Skin epidermis (tissue), 12 donors: ENCODE measurements around the gene MAN2A2.
A peak's percentile ranks its signal among the peaks of the same experiment; 100 is the strongest.
"Not testable (repeated sequence)": the region's sequence is repeated elsewhere in the genome, so short reads cannot be mapped to it uniquely, and the experiment has no call there.

ENCODE experiments used
- H3K27ac ChIP-seq, 21 experiments: fragments of 200-600 bp; sonication (generic) in 11 of 21; one replicate each; pipeline ENCODE4 v1.5.0; 2020; ENCODE audit warnings: mild to moderate bottlenecking in 3 of 21, inconsistent platforms in 2 of 21, moderate library complexity in 2 of 21
- H3K4me3 ChIP-seq, 7 experiments: fragments of 200-600 bp; sonication (generic) in 2 of 7; one replicate each; pipeline ENCODE4 v1.5.0; 2020; ENCODE audit warnings: inconsistent platforms in 2 of 7, mild to moderate bottlenecking in 2 of 7, moderate library complexity in 1 of 7

MAN2A2 gene

DNA sequence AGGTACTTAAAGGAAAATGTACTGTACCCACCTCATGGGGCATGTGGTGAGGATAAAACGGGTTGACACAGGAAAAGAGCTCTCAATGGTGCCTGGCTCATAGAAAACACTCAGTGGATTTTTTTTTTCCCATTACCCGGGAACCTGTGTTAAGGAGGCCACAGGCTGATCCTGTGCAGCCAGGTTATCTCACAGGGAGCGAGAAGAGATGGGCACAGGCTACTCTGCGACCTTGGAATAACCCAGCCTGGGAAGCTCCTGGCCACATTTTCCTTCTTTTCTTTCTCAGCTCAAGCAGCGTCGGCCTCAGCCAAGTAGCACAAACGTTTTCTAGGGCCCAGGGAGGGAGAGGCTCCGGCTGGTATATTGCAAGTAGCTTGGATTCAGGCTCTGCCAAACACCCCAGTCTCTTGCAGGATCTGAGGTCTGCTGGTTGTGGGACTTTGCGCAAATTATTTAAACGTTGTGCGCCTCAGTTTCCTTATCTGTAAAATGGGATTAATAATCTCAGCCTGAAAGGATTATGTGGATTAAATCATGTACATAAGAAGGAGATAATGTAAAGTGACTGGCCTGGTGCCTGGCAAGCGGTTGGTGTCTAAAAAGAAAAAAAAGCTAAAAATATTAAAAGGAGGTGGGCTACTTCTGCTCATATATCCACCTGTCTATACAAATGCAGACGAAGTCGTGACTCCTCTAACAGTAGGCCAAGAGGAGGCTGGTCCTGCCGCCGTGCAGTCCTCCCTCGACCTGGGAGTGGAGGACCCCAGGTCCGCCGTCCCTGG lies 32.6 kb upstream of the MAN2A2 start:
- H3K27ac ChIP-seq: peak overlapping the region; percentile 92 to 99 (median 98)
- peak overlapping the region; percentile 74 to 94 (median 85) for H3K4me3 ChIP-seq

DNA sequence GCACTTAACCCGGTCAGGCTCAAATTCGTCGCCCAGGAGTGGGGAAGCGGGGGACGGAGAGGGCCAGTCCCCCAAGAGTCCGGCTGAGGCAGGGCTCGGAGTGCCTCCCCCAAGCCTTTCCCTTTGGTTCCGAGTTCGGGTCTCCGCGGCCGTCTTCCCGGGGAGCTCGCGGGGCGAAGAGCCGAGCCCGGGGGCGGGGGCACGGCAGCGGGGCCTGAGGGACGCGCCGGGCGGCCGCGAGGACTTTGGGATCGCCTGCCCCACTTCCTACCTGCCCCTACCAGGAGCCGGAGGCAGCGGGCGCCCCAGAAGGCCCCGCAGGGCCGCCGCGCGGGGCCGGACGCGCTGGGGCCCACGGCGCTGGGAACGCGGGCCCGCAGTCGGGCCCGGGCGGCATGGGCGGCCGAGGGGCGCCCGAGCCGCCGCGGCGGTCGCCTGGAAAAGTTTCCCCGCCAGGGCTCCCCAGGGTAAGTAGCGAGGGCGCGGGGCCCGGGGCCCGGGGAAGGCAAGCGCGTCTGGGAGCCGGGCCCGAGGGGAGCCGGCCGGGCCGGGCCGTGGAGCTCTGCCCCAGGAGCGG lies 31.9 kb upstream of the MAN2A2 start:
- H3K27ac ChIP-seq: peak overlapping the region; percentile 92 to 99 (median 98)
- H3K4me3 ChIP-seq: peak overlapping the region; percentile 74 to 94 (median 85)

DNA sequence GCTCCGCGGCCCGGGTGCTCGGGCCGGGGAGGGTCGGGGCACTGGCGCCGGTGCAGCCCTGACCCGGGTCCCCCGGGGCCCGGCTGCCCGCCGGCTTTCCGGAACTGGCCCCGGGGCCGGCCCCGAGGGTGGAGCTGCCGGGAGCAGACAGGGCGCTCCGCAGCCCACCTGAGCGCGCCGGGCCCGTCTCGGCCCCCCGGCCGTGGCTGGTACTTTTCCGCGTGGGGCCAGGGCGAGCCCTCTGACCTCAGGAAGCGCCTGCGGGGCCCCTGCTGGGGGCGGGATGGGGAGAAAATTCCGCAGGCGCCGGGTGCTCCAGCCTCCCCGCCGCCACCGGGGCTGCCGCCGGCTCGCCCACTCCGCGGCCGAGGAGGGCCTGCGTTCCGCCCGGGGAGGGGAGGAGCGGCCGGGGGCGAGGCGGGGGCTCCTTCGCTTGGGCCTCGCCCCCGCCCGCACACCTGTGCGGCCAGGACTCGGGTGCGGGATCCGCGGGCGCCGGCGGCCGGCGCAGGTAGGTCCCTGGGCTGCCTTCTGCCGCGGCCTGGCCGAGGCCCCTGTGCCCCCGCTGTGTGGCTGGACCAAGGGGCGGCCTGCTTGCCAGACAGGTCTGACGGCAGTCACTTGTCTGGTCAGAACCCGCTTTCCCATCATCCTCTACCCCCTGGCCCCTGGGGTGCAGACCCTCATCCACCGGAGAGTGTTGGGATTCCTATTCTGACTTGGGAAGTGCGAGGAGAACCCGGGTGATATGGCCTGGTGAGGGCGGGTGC lies 31.2 kb upstream of the MAN2A2 start:
- Histone ChIP-seq H3K27ac (peak overlapping the region; percentile 92 to 99 (median 98)), H3K4me3 (peak overlapping the region; percentile 74 to 94 (median 85))

DNA sequence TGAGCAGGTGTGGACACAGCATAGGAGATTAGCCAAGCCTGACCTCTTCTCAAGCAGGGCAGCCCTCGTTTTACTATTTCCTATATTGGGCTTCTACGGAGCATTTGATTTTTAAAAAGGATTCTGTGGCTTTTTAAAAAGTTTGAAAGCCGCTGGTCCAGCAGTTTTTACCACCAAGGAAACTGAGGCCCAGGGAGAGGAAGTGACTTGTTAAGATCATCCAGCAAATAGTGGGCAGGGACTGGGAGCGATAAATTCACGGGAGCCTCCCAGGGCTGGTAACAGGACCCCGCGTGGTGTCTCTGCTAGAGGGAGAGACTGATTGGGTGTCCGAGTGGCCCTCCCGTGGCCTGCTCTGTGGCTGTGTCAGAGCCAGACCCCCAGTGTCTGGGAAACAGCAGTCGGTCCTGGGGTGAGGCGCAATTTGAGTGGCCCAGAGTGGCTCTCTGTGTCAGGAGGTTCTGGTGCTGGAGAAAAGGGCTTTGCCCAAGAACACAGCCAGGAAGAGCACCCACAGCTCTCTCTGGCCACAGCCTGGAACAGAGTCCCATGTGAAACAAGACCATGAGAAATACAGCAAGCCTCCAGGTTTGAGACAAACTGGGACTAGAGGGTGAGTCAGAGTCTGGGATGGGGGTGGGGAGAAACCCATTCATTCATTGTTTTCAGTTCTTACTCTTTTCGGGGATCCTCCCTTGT lies 30.5 kb upstream of the MAN2A2 start:
- Histone ChIP-seq H3K4me3 (peak overlapping the region; percentile 74 to 94 (median 85)), H3K27ac (peak overlapping the region in 20 of 21 experiments; percentile 60 to 99 (median 98))

DNA sequence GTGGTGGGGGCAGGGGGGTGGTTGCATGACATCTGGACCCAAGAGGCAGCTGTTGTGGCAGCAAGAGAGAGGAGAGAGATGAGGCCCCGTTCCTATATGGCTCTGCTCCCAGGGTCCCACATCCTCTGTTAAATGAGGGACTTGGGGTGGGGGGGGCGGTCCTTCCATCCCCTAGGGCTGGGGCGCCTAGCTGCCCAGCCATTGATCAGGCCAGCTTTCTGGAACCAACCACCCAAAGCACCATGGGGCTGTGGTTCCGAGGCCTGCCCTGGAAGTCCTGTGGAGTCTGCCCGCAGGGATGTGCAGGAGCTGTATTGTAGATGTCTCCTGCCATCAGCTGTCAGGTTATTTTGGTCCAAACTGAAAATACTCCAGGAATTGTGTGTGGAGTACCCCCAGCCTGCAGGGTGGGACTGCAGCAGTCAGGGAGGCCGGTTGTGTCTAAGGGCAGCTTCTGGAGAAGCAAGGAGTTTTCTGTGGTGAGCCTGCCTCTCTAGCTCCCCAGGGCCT lies 29.6 kb upstream of the MAN2A2 start:
- Histone ChIP-seq H3K27ac (peak overlapping the region in 17 of 21 experiments; percentile 5 to 99 (median 98)), H3K4me3 (peak overlapping the region in 5 of 7 experiments; percentile 74 to 94 (median 83))

DNA sequence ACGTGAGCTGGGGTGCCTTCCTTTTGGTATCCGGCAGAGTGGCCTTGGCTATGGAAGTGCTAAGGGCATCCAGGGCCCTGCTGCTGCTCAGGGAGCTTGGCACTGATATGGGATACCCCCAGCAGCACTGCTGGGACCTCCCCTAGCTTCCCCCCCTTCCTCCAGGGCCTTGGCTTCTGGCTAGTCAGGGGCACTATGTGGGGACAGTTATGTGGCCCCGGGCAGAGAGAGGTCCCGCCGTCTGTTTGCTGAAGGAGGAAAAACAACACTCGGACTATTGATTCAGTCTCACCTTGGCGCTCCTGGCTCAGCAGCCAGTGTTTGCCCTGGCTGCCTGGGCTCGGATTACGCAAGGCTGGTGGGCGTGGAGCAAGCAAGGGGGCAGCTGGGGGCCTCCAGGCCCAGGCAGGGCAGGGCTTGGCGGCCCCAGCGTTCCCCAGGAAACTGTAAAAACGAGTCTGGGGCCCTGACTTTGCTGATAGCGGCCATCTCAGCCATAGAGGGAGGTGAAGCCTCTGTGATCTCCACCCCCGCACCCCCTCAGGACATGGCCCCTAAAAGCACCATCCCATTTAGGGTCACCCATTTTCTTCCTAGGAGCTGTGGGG lies 29.0 kb upstream of the MAN2A2 start:
- Histone ChIP-seq H3K27ac (peak overlapping the region in 16 of 21 experiments; percentile 5 to 99 (median 98)), H3K4me3 (peak overlapping the region in 1 of 7 experiments; percentile 89)

DNA sequence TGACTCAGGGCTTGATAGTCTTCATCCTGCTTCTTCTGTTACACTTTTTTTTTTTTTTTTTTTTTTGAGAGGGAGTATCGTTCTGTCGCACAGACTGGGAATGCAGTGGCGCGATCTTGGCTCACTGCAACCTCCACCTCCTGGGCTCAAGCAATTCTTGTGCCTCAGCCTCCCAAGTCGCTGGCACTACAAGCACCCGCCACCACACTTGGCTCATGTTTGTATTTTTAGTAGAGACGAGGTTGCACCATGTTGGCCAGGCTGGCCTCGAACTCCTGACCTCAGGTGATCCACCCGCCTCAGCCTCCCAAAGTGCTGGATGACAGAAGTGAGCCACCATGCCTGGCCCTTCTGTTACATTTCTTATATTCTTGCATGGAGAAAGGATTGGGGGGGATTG lies 28.1 kb upstream of the MAN2A2 start:
- H3K4me3 ChIP-seq: not testable (repeated sequence)
- H3K27ac ChIP-seq: peak overlapping the region in 3 of 21 experiments; percentile 21 to 51 (median 23)

DNA sequence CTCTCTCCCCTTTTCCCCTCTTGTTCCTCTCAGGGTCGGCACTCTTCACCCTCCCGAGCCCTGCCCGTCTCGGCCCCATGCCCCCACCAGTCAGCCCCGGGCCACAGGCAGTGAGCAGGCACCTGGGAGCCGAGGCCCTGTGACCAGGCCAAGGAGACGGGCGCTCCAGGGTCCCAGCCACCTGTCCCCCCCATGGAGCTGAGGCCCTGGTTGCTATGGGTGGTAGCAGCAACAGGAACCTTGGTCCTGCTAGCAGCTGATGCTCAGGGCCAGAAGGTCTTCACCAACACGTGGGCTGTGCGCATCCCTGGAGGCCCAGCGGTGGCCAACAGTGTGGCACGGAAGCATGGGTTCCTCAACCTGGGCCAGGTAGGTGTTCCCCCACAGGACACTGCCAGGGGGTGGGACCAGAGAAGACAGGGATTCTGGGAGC lies 27.5 kb upstream of the MAN2A2 start:
- Histone ChIP-seq H3K27ac (peak overlapping the region in 4 of 21 experiments; percentile 21 to 51 (median 27)), H3K4me3 (no peak overlapping the region)

DNA sequence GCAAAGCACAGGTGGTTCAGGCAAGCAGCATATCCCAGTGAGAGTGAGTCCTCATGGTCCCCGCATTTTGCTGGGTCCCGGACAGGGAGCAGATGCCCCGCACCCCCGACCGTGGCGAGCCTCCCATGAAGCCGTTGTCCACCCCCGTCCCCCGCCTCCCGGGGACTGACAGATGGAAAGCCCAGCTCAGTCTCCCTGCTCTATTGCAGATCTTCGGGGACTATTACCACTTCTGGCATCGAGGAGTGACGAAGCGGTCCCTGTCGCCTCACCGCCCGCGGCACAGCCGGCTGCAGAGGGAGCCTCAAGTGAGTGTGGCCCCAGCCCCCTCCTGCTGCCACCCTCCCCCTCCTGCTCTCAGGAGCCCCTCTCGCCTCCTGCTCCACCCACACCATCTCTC lies 27.1 kb upstream of the MAN2A2 start:
- no peak overlapping the region for H3K4me3 ChIP-seq
- peak overlapping the region in 1 of 21 experiments; percentile 31 for H3K27ac ChIP-seq

DNA sequence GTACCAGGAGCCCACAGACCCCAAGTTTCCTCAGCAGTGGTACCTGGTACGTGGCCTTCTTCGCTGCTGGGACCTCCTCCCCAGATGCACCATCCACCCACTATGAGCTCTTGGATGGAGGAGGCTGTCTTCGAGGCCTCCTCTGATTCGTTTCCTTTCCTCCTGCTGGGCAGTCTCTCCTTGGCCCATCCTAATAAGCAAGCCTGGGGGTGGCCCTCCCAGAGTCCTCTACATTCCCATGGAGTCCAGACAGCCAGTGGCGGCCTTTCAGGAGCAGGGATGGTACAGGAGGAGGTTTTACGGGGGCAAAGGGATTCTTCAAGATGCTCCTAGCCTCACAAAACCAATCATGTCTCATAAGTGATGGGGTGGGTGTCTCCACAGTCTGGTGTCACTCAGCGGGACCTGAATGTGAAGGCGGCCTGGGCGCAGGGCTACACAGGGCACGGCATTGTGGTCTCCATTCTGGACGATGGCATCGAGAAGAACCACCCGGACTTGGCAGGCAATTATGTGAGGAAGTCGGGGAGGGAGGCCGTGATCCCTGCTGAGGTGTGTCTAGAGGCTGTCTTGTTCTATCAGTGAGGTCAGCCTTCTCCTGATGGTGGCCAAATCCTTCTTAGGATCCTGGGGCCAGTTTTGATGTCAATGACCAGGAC lies 26.5 kb upstream of the MAN2A2 start:
- Histone ChIP-seq H3K27ac (peak overlapping the region in 2 of 21 experiments; percentile 16 to 46), H3K4me3 (no peak overlapping the region)

DNA sequence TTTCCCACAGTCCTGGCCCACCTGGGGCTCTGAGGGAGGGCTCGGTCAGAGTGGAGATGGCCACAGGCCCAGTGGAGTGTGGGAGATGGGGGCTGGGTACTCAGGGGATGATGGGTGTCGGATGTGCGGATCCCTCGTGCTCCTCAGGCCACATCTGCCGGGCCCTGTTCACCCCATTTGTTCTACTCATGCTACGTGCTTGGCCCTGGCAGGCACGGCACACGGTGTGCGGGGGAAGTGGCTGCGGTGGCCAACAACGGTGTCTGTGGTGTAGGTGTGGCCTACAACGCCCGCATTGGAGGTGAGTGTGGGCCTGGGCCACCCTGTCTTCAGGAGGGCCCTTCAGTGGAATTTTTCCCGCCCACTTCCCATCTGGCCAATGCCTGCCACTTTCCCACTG lies 25.8 kb upstream of the MAN2A2 start:
- Histone ChIP-seq H3K27ac (peak overlapping the region in 3 of 21 experiments; percentile 5 to 46 (median 16)), H3K4me3 (no peak overlapping the region)

DNA sequence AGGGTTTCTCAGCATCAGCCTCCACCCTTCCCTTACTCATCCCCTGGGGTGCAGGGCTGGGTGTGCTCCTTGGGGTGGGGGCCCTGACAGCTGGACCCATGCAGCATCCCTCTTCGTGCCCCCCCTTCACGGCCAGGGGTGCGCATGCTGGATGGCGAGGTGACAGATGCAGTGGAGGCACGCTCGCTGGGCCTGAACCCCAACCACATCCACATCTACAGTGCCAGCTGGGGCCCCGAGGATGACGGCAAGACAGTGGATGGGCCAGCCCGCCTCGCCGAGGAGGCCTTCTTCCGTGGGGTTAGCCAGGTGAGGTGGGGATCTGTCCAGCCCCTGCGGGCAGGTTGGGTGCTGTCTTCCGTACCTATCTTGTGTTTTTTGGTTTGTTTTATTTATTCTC lies 25.1 kb upstream of the MAN2A2 start:
- H3K27ac ChIP-seq: no peak overlapping the region

DNA sequence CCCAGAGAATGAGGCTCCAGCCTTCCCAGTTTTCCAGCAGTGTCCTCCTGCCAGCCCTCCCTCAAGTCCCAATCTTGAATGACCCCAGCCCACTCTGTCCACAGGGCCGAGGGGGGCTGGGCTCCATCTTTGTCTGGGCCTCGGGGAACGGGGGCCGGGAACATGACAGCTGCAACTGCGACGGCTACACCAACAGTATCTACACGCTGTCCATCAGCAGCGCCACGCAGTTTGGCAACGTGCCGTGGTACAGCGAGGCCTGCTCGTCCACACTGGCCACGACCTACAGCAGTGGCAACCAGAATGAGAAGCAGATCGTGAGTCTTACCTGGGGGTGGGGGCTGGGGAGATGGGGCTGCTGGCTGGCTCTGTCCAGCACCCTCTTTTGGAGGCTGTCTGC lies 24.4 kb upstream of the MAN2A2 start:
- Histone ChIP-seq H3K27ac (no peak overlapping the region), H3K4me3 (no peak overlapping the region)

More for the DNA sequence above, 25.1 kb upstream of the MAN2A2 start:
- H3K4me3 ChIP-seq: no peak overlapping the region

DNA sequence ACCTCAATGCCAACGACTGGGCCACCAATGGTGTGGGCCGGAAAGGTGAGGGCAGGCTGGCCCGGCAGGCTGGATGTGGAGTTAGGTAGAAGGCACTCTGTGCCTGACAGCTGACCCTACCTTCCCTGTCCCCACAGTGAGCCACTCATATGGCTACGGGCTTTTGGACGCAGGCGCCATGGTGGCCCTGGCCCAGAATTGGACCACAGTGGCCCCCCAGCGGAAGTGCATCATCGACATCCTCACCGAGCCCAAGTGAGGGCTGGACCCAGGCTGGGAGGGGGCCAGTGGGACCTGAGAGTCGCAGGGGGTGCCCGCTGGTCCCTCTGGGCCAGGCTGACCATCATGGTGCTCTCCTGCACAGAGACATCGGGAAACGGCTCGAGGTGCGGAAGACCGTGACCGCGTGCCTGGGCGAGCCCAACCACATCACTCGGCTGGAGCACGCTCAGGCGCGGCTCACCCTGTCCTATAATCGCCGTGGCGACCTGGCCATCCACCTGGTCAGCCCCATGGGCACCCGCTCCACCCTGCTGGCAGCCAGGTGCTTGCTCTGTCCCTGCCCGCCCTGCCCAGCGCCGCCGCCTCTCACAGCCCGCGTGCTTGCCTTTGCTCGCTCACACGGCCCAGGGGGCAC lies 23.3 kb upstream of the MAN2A2 start:
- Histone ChIP-seq H3K4me3 (no peak overlapping the region), H3K27ac (no peak overlapping the region)

DNA sequence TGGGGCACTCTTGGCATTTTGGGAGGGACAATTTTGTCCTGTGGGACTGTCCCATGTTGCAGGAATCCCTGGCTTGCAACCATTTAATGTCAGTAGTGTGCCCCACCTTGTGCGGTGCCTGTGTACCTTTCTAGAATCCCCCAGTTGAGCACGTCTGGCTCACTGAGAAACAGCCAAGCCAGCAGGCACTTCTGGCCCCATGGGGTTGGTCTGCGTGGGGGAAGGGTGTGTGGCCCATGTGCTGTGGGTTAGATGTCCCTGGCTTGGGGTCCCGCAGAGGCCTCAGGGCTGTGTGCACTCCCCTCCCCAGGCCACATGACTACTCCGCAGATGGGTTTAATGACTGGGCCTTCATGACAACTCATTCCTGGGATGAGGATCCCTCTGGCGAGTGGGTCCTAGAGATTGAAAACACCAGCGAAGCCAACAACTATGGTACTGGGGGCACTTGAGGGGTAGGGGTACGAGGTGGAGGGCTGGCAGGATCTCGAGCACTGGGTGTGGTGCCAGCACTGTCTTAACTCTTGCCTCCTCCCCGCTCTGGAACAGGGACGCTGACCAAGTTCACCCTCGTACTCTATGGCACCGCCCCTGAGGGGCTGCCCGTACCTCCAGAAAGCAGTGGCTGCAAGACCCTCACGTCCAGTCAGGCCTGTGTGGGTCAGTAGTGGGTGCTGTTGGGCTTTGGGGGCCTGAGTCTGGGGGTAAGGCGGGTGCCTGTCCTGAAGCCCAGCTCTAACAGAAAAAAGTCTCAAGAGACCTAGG lies 22.5 kb upstream of the MAN2A2 start:
- H3K27ac ChIP-seq: no peak overlapping the region
- no peak overlapping the region for H3K4me3 ChIP-seq

DNA sequence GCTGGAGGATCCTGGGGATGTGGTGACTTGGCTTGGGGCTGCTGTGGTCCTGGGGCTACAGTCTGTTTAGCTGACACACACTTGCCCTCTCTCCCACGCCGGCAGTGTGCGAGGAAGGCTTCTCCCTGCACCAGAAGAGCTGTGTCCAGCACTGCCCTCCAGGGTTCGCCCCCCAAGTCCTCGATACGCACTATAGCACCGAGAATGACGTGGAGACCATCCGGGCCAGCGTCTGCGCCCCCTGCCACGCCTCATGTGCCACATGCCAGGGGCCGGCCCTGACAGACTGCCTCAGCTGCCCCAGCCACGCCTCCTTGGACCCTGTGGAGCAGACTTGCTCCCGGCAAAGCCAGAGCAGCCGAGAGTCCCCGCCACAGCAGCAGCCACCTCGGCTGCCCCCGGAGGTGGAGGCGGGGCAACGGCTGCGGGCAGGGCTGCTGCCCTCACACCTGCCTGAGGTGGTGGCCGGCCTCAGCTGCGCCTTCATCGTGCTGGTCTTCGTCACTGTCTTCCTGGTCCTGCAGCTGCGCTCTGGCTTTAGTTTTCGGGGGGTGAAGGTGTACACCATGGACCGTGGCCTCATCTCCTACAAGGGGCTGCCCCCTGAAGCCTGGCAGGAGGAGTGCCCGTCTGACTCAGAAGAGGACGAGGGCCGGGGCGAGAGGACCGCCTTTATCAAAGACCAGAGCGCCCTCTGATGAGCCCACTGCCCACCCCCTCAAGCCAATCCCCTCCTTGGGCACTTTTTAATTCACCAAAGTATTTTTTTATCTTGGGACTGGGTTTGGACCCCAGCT lies 21.7 kb upstream of the MAN2A2 start:
- Histone ChIP-seq H3K27ac (no peak overlapping the region), H3K4me3 (no peak overlapping the region)
